Keratinocyte (primary cell): ENCODE measurements around the gene PITX3. TPM values are rescaled to one million over a fixed set of nuclear protein-coding genes. Genes with fewer than 3 reads are reported as not detected.

Source experiments
- DNase-seq: peaks from one replicate; pipeline ENCODE4 v3.0.0-alpha.2; 2011; ENCODE audit warnings: low read depth, missing footprints, low spot score
- FAIRE-seq: peaks from 2 replicates; lab custom pipeline; 2011; peaks lifted over from hg19 to GRCh38; lab: Jason Lieb, UNC
- H2AFZ ChIP-seq: 2 replicates; pipeline ENCODE4 v1.6.0; 2012; ENCODE audit warnings: low read length, control low read depth, inconsistent platforms; ENCODE audit not compliant: control insufficient read depth
- H3K27ac ChIP-seq: 2 replicates; pipeline ENCODE4 v1.5.1; 2011; ENCODE audit warnings: low read length; ENCODE audit not compliant: control insufficient read depth, insufficient read depth
- H3K27me3 ChIP-seq: 3 replicates; pipeline ENCODE4 v1.6.0; 2011; ENCODE audit warnings: low read length; ENCODE audit not compliant: control insufficient read depth, insufficient read depth; ENCODE audit errors: extremely low read depth
- H3K36me3 ChIP-seq, 2 experiments: 2 replicates in 1 of 2; 3 replicates in 1 of 2; pipeline ENCODE4 v1.5.1; 2011; ENCODE audit warnings: low read length in 2 of 2, mild to moderate bottlenecking in 1 of 2; ENCODE audit not compliant: control insufficient read depth in 2 of 2, insufficient read depth in 2 of 2; ENCODE audit errors: extremely low read depth in 1 of 2
- H3K4me1 ChIP-seq: 3 replicates; pipeline ENCODE4 v1.5.1; 2011; ENCODE audit warnings: low read length; ENCODE audit not compliant: control insufficient read depth, insufficient read depth; ENCODE audit errors: extremely low read depth
- H3K4me2 ChIP-seq: 3 replicates; pipeline ENCODE4 v1.6.0; 2011; ENCODE audit warnings: low read depth, low read length; ENCODE audit not compliant: control insufficient read depth, insufficient read depth; ENCODE audit errors: extremely low read depth
- H3K4me3 ChIP-seq, 3 experiments: fragments of 200-600 bp in 1 of 3; sonication (generic) in 1 of 3; 2 replicates in 2 of 3; 3 replicates in 1 of 3; pipeline ENCODE4 v1.5.1; 2011 to 2016; ENCODE audit warnings: low read length in 3 of 3, mild to moderate bottlenecking in 3 of 3, control low read depth in 2 of 3, inconsistent platforms in 1 of 3, low read depth in 1 of 3, mixed read lengths in 1 of 3, mixed run types in 1 of 3, moderate library complexity in 1 of 3; ENCODE audit not compliant: control insufficient read depth in 2 of 3, insufficient read depth in 2 of 3; ENCODE audit errors: extremely low read depth in 1 of 3
- H3K79me2 ChIP-seq: 2 replicates; pipeline ENCODE4 v1.6.0; 2012; ENCODE audit warnings: low read length; ENCODE audit not compliant: control insufficient read depth, insufficient read depth
- H3K9ac ChIP-seq: 3 replicates; pipeline ENCODE4 v1.6.0; 2011; ENCODE audit warnings: low read length; ENCODE audit not compliant: control insufficient read depth, insufficient read depth; ENCODE audit errors: extremely low read depth
- H3K9me1 ChIP-seq: 3 replicates; pipeline ENCODE4 v1.6.0; 2011; ENCODE audit warnings: low read length; ENCODE audit not compliant: control insufficient read depth, insufficient read depth; ENCODE audit errors: extremely low read depth
- H3K9me3 ChIP-seq: 2 replicates; pipeline ENCODE4 v1.5.1; 2012; ENCODE audit warnings: low read depth, low read length; ENCODE audit not compliant: control insufficient read depth
- H4K20me1 ChIP-seq: 3 replicates; pipeline ENCODE4 v1.6.0; 2011; ENCODE audit warnings: low read length; ENCODE audit not compliant: control insufficient read depth, insufficient read depth; ENCODE audit errors: extremely low read depth
- EZH2 ChIP-seq: IDR thresholded peaks from one replicate; pipeline ENCODE4 v1.6.1; 2012; ENCODE audit warnings: inconsistent platforms, mild to moderate bottlenecking, low read length, moderate library complexity
- dilution Hi-C: fragments of 300-500 bp; cut with MboI; formaldehyde crosslinking; loops from one replicate; pipeline ENCODE4 v1.7.0; 2020; ENCODE audit warnings: low sequenced_read_pairs; ENCODE audit not compliant: extremely low pct_ligation_motif_present
- polyA plus RNA-seq, 5 experiments: library from polyadenylated mRNA; depleted of rRNA in 3 of 5; stranded (reverse) in 3 of 5; stranded (forward) in 1 of 5; unstranded in 1 of 5; fragments of >200 nt; gene quantifications; 1 replicate in 1 of 5; 2 replicates in 3 of 5; 3 replicates in 1 of 5; pipeline versions ENCODE4 v1.2.1 to v1.2.3, GENCODE V29; 2011 to 2012; ENCODE audit warnings: missing spikeins in 2 of 5, low read depth in 1 of 5, low replicate concordance in 1 of 5
- TF ChIP-seq, protein P1 (sequence below), 3 experiments: IDR thresholded peaks in 1 of 3; conservative IDR thresholded peaks in 1 of 3; optimal IDR thresholded peaks in 1 of 3; 2 replicates in 2 of 3; 3 replicates in 1 of 3; pipeline versions ENCODE3 to v1.5.1; 2011; ENCODE audit warnings: low read length in 3 of 3, mild to moderate bottlenecking in 3 of 3, moderate library complexity in 2 of 3, control low read depth in 1 of 3, inconsistent platforms in 1 of 3; ENCODE audit not compliant: insufficient read depth in 2 of 3; ENCODE audit errors: extremely low read depth in 1 of 3

Gene PITX3
- polyA plus RNA-seq, 1 donor (not counting 4 experiments of a cell fraction or from before 2014, with no cell fraction given) = not detected

DNA sequence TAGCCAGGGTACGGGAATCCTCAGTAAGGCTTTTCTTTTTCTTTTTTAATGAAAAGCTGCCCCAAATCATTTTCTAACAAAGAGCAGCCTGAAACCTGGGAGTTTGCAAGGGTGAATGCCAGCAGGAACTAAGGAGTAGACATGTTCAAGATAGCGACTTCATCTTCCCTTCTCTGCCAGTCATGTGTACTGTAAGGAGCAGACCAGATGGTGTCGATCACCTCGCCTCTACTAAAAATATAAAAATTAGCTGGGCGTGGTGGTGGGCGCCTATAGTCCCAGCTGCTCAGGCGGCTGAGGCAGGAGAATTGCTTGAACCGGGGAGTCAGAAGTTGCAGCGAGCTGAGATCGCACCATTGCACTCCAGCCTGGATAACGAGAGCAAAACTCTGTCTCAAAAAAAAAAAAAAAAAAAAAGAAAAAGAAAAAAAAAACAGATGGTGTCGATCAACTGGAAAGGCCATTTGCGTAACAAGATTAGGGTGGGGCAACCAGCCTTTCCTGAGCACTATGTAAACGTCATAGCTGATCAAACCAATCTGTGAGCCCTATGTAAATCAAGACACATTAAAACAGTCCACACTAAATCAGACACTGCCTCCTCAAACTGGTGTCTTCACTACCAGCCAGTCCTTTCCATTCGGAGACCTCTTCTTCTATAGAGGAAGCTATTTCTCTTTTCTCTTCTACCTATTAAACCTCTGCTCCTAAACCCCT, 55.3 kb downstream of the PITX3 start:
- Histone ChIP-seq H3K9me3 (no peaks in the 10 kb centered on the region), H3K36me3 (no peaks in the 10 kb centered on the region), H3K27me3 (no peaks in the 10 kb centered on the region), H3K9me1 (no peaks in the 10 kb centered on the region), H3K79me2 (no peaks in the 10 kb centered on the region), H3K4me1 (no peaks in the 10 kb centered on the region), H3K9ac (no peak overlapping the region), H2AFZ (no peak overlapping the region), H4K20me1 (no peaks in the 10 kb centered on the region), H3K27ac (no peak overlapping the region), H3K4me3 (no peak overlapping the region), H3K4me2 (no peak overlapping the region)
- dilution Hi-C loops = no loop called here
- no peak for DNase-seq
- no peak for TF ChIP-seq EZH2
- TF ChIP-seq, protein P1, sequence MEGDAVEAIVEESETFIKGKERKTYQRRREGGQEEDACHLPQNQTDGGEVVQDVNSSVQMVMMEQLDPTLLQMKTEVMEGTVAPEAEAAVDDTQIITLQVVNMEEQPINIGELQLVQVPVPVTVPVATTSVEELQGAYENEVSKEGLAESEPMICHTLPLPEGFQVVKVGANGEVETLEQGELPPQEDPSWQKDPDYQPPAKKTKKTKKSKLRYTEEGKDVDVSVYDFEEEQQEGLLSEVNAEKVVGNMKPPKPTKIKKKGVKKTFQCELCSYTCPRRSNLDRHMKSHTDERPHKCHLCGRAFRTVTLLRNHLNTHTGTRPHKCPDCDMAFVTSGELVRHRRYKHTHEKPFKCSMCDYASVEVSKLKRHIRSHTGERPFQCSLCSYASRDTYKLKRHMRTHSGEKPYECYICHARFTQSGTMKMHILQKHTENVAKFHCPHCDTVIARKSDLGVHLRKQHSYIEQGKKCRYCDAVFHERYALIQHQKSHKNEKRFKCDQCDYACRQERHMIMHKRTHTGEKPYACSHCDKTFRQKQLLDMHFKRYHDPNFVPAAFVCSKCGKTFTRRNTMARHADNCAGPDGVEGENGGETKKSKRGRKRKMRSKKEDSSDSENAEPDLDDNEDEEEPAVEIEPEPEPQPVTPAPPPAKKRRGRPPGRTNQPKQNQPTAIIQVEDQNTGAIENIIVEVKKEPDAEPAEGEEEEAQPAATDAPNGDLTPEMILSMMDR (optimal IDR thresholded peaks at IDR 0.05 in 1 of 3, IDR thresholded peaks at IDR 0.05 in 1 of 3, conservative IDR thresholded peaks at IDR 0.05 in 1 of 3; ENCODE audit: extremely low read depth in 1 of 3, insufficient read depth in 2 of 3, low read length in 3 of 3) = no peak
- FAIRE-seq = no peak

DNA sequence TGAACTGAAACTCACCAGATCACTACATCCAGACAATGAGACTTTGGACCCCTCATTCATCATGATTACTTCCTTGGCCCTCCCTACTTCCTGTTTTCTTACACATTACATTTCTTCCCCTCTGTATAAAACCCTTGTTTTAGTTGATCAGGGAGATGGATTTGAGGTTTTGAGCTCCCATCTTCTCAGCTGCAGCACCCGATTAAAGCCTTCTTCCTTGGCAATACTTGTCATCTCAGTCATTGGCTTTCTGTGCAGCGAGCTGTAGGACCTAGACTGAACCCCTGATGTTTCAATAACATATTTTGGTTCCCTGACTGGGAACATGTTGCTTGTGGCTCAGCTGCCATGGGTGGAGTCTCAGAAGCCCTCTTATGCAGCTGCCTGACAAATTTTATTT, 56.0 kb downstream of the PITX3 start:
- Histone ChIP-seq H3K4me2 (no peak overlapping the region), H3K36me3 (no peaks in the 10 kb centered on the region), H3K4me1 (no peaks in the 10 kb centered on the region), H3K27me3 (no peaks in the 10 kb centered on the region), H2AFZ (no peak overlapping the region), H3K4me3 (no peak overlapping the region), H3K27ac (no peak overlapping the region), H3K9me3 (no peaks in the 10 kb centered on the region), H4K20me1 (no peaks in the 10 kb centered on the region), H3K9ac (no peak overlapping the region), H3K9me1 (no peaks in the 10 kb centered on the region), H3K79me2 (no peaks in the 10 kb centered on the region)
- TF ChIP-seq EZH2 = no peak
- TF ChIP-seq, protein P1 (optimal IDR thresholded peaks at IDR 0.05 in 1 of 3, IDR thresholded peaks at IDR 0.05 in 1 of 3, conservative IDR thresholded peaks at IDR 0.05 in 1 of 3; ENCODE audit: extremely low read depth in 1 of 3, insufficient read depth in 2 of 3, low read length in 3 of 3) = no peak
- dilution Hi-C loops = no loop called here
- FAIRE-seq (no peak), DNase-seq (no peak)
